ENCODE data around the gene PITRM1.

GRCh38 chr10:3196958-3197347, 24.4 kb upstream of the PITRM1 start:
- TF ChIP-seq EZH2phosphoT487 (IDR thresholded peaks at IDR 0.05; ENCODE audit: borderline replicate concordance, low read depth, low read length): no peak
- no peak for TF ChIP-seq CTCF (conservative IDR thresholded peaks at IDR 0.05; ENCODE audit: low read length)
